ENCODE data around the gene POLA2.

DNA sequence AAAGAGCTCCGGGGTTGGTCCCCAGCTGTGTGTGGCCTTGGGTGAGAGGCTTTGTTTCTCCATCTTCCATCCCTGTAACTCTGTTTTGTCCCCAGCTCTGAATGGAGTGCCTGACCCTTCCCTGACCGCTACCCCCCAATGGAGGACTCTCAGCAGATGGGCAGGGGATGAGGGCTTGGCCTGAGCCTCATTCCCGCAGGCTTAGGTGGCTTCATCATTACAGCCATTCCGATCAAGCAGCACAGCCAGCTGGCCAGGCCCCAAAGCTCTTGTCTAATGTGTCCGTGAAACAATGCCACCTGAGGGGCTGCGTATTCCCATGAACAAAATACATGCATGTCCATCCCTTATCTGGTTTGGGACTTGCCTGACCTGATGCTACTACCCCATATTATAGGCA lies 49.0 kb downstream of the POLA2 start:
- TF ChIP-seq, protein P1, sequence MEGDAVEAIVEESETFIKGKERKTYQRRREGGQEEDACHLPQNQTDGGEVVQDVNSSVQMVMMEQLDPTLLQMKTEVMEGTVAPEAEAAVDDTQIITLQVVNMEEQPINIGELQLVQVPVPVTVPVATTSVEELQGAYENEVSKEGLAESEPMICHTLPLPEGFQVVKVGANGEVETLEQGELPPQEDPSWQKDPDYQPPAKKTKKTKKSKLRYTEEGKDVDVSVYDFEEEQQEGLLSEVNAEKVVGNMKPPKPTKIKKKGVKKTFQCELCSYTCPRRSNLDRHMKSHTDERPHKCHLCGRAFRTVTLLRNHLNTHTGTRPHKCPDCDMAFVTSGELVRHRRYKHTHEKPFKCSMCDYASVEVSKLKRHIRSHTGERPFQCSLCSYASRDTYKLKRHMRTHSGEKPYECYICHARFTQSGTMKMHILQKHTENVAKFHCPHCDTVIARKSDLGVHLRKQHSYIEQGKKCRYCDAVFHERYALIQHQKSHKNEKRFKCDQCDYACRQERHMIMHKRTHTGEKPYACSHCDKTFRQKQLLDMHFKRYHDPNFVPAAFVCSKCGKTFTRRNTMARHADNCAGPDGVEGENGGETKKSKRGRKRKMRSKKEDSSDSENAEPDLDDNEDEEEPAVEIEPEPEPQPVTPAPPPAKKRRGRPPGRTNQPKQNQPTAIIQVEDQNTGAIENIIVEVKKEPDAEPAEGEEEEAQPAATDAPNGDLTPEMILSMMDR (IDR thresholded peaks at IDR 0.05), result no peak
- TF ChIP-seq POLR2A (IDR thresholded peaks at IDR 0.05), result no peak

All from esophagus squamous epithelium (tissue), 4 donors.